ENCODE measurements around the gene CRAT.
A peak's percentile ranks its signal among the peaks of the same experiment; 100 is the strongest.

GRCh38 chr9:129102791-129103594 is 7.6 kb downstream of the CRAT start:
- TF ChIP-seq CTCF (conservative IDR thresholded peaks at IDR 0.05; ENCODE audit: low read depth, low read length) (peak; percentile 50), EZH2 (IDR thresholded peaks at IDR 0.05; ENCODE audit: low read length, unreplicated experiment) (no peak), EZH2phosphoT487 (IDR thresholded peaks at IDR 0.05; ENCODE audit: borderline replicate concordance, low read length) (no peak)
